ENCODE measurements around the gene TMEM143.

The TMEM143 gene

DNA sequence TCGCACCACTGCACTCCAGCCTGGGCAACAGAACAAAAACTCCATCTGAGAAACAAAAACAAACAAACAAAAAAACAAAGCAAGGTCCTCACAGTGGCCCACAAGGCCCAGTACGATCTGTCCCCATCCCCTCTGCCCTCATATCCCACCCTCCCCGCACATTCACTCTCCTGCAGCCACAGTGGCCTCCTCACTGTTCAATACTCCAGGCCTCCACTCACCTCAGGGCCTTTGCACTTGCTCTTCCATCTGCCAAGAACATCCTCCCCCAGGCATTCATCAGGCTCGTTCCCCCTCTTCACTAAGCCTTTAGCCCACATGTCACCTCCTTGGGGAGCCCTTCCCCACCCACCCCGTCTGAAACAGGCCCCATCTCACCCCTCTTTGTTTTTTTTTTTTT, 4.6 kb downstream of the TMEM143 start:
- no peak for DNase-seq (ENCODE audit: low read depth in 2 of 2)

DNA sequence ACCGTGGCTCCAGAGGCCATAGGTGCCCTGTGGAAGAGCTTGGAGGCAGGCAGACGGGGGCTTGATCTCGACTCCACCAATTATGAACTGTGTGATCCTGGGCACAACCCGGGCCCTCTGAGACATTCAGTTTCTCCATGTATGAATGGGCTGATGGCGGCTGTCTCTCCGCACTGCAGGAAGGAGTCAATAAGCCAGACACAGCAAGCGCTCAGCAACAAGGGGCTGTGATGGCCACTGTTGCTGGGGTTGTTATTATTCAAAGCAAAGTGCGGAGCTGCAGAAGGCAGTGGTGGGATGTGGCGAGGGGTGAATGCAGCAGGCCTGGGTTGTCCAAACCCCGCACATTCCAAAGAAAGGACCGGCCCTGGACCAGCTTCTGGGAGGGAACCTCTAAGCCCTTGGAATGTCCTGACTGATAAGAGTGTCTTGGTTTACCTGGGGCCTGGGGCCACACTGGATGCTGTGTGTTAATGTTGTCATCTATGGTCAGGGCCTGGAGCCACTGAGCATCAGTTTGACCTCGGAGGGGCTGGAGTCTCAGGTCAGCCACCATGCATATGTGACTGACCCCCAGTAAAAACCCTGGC, 8.3 kb downstream of the TMEM143 start:
- no peak for DNase-seq (ENCODE audit: low read depth in 2 of 2)

DNA sequence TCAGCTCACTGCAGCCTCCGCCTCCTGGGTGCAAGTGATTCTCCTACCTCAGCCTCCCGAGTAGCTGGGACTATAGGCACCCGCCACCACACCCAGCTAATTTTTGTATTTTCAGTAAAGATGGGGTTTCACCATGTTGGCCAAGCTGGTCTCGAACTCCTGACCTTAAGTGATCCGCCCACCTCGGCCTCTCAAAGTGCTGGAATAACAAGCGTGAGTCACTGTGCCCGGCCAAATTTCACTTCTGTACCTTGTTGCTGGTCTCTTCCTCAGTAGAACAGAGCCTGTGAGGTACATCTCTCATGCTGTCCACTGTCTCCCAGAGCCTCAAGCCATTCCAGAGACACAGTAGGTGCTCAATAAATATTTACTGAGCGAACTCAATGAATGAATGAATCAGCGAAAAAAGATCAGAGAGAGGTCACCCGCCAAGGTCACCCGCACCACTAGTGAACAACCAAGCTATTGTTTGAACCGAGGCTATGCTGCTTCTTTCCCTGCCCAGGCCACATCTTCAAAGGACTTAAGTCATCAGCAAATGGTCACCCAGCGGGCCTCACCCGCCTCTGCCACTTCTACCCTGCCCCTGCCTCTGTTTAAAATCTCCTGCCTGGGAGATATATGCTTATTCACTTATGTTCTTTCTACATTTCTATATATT, 9.3 kb downstream of the TMEM143 start:
- DNase-seq (ENCODE audit: low read depth in 2 of 2), result no peak

DNA sequence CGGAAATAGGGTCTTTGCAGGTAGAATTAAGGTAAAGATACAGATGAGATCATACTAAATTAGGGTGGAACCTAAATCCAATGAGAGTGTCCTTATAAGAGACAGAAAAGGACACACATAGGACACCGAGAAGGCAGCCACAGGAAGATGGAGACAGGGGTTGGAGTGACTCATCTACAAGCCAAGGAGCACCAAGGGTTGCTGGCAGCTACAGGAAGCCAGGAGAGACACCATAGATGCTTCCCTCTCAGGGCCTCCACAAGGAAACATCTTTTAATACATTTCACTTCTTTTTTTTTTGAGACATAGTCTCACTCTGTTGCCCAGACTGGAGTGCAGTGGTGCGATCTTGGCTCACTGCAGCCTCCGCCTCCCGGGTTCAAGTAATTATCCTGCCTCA, 10.1 kb downstream of the TMEM143 start:
- DNase-seq (ENCODE audit: low read depth in 2 of 2), result no peak

DNA sequence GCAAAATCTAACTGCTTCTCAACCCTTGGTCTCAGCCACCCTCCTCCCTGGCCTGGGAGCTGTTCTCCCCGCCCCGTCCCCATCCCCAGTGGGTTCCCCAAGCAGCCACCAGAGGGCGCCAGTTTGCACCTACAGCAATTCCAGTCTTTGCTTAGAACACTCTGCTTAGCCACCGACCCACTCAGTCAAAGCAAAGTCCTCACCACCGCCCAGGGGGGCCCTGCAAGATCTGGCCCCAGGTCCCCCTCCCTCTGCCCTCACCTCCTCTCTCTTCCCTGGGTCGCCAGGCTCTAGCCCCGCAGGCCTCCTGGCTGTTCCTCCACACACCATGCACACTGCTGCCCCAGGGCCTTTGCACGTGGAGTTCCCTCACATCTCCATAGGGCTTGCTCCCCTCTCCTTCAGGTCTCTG, 12.4 kb downstream of the TMEM143 start:
- DNase-seq (ENCODE audit: low read depth in 2 of 2), result peak; percentile 66 to 82

DNA sequence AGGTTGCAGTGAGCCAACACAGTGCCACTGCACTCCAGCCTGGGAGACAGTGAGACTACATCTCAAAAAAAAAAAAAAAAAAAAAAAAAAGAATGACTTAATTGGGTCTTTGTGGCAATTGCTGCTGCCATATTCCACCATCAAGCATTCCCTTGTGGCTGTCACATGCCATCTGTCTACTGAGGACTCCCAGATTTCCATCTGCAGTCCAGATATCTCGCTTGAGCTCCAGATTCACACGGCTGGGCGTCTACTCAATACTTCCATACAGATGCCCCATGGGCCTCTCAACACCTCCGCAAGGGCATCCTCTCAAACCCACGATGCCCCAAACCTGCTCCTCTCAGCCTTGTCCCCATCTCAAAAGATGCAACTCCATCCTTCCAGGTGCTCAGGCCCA, 12.9 kb downstream of the TMEM143 start:
- DNase-seq (ENCODE audit: low read depth in 2 of 2), result no peak

DNA sequence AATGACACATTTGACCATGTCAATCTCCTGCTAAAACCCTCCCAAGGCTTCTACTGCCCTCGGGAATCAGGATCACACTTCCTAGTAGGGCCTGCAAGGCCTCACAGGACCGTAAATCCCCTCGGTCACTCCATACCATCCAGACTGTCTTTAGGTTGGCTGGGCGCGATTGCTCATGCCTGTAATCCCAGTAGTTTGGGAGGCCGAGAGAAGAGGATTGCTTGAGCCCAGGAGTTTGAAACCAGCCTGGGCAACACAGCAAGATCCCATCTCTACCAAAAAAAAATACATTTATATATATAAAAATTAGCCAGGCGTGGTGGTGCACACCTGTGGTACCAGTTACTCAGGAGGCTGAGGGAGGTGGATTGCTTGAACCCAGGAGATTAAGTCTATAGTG, 15.0 kb downstream of the TMEM143 start:
- no peak for DNase-seq (ENCODE audit: low read depth in 2 of 2)

DNA sequence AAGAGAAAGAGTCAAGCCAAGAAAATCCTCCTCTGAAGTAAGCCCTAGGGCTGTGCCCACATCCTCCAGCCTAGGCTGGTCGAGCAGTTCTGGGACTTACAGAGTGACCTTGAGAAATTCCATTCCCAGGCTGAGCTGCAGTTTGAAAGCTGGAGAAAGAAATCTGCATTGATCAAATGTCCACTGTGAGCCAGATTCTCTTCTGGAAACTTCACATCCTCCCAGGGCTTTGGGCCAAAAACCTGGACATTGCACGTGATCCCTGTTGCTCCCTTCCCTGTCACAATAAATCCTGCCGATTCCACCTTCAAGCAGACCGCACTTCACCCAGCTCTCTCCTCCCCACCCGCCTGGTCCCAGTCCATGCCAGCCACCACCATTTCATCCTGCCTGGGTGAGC, 15.7 kb downstream of the TMEM143 start:
- DNase-seq (ENCODE audit: low read depth in 2 of 2), result no peak

DNA sequence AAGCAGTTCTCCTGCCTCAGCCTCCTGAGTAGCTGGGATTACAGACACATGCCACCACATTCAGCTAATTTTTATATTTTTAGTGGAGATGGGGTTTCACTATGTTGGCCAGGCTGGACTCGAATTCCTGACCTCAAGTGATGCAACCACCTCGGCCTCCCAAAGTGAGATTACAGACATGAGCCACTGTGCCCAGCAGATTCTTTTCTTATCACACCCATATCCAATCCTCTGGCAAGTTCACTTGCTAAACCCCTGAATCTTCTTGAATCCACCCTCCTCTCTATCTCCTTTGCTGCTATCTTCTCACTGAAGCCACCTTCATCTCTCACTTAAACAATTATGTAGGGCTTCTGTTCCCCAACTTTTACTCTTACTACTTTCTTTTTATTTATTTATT, 17.5 kb downstream of the TMEM143 start:
- DNase-seq (ENCODE audit: low read depth in 2 of 2), result no peak

DNA sequence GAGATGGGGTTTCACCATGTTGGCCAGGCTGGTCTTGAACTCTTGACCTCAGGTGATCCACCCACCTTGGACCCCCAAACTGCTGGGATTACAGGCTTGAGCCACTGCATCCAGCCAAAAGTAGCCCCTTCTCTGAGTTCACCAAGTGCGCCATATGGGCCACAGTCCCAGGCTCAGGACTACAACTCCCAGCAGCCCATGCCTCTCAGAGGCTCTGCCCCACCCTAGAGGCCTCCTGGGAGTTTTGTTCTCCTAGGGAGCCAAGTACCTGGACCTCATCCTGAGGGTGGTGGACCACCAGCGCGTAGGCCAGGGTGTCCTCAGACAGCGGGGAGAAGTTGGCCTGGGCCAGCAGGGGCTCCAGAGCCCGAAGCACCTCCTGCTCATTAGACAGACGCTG, 18.8 kb downstream of the TMEM143 start:
- DNase-seq (ENCODE audit: low read depth in 2 of 2), result no peak

DNA sequence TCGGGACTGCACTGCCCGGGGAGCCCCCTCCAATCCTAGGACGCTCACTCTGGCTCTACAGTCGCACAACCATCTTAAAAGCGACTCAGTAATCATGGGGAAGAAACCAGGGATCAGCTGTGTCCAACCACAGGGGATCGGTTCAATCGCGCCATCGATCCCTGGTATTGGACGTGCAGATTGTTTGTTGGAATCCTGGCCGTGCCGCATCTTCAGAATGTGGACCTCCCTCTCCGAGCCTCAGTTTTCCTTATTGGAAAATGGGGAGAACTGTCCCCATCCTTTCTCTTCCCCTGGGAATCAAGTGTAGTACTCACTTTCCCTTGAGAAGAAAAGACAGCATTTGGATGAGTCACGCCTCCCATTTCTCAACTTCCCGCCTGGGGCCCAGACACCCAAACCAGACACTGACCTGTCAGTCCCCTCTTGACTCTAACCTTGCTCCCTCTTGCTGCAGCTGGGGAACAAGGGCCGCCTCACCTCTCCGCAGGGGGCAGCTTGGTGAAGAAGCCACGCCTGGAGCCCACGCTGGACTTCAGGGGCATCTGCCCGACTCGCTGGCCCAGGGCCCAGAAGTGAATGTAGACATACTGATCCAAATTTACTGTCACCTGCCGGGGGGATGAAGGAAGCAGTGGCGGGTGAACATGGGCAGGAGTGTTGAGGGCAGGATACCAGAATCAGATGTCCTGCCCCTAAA, 20.7 kb downstream of the TMEM143 start:
- DNase-seq (ENCODE audit: low read depth in 2 of 2), result no peak

DNA sequence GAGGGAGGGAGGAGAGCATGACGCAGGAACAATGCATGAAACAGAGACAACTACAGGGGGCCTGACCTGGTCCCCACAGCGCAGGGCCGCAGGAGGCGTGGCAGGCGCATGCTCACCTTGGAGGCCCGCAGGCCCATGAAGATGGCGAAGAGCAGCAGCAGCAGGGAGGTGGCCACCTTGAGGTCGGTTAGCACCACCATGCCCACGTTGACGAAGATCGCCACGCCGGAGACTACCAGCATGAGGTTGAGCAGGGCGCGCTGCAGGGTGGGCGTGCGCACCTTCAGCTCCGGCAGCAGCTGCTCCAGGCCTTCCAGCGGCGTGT, 21.4 kb downstream of the TMEM143 start:
- DNase-seq (ENCODE audit: low read depth in 2 of 2), result no peak

DNA sequence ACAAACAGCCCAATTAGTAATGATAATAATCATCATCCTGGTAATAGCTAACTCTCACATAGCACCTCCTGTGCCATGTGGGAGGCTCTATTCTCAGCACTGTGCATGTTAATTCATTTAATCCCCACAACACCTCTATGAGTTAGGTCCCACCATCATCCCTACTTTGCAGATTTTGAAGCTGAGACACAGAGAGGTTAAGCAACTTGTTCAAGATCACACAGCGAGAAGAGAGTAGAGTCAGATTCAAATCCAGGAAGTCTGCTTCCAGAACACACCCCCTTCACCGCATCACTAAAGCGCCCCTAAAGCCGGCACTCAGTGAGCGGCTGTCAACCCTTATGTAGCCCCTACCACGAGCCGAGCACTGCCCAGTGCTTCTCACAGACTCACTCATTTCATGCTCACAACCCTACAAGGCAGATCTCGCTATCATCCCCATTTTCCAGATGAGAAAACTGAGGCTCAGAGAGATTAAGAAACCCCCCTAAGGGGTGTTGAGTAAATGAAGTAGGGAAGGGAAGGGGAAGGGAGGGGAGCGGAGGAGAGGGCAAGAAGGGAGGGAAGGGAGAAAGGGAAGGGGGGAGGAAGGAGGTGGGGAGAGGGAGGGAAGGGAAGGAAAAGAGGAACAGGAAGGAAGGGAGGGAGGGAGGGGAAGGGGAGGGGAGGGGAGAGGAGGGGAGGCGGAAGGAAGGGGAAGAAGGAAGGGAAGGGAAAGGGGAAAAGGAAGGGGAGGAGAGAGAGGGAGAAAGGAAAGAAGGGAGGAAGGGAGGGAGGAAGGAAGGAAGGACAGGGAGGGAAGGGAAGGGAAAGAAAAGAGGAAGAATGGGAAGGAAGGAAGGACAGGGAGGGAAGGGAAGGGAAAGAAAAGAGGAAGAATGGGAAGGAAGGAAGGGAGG, 22.0 kb downstream of the TMEM143 start:
- DNase-seq (ENCODE audit: low read depth in 2 of 2), result no peak

DNA sequence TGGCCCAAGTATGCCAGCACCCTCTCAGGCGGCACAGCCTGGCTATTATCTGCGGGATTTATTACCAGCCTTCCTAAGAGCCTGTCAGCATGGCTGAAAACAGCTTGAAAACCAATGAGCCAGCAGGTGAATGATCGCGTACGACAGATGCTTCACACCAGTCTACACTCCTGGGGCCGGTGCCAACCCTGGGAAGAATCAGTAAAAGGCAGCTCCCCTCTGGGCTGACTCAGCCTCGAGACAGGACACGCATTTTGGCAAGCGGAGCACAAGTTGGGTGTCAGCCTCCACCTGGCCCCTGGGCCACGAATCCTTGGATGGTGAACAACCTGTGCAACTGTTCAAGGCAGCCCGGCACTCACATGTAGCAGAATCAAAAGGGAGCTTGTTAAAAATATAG, 22.7 kb downstream of the TMEM143 start:
- no peak for DNase-seq (ENCODE audit: low read depth in 2 of 2)

DNA sequence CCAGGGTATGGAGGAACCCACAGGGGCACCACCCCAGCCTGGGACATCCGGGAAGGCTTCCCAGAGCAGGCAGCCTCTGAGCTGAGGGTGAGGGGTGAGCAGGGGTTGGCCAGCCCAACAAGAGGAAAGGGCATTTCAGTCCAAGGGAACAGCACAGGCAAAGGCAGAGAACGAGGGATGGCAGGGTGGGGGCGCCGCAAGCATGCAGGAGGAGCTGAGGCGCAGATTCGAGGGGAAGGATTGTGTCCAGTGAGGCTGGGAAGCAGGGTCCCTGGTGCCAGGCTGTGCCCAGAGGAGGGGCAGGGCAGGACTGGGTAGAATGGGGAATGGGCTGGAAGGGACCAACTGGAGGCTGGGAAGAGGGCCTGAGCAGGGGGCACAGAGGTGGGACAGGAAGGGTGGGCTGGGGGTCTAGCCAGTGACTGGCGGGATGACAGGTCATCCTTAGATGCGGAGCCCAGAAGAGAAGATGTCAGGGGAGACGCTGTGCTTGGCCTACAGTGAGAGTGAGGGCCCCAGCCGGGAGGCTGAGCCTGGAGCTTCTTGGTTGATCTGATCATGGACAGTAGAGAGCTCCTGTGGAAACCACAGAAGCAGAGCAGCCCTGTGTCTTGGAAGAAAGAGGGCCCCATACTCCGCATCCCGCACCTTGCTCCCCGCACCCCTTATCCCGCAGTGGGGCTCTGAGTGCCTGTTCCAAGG, 24.8 kb downstream of the TMEM143 start:
- no peak for DNase-seq (ENCODE audit: low read depth in 2 of 2)

DNA sequence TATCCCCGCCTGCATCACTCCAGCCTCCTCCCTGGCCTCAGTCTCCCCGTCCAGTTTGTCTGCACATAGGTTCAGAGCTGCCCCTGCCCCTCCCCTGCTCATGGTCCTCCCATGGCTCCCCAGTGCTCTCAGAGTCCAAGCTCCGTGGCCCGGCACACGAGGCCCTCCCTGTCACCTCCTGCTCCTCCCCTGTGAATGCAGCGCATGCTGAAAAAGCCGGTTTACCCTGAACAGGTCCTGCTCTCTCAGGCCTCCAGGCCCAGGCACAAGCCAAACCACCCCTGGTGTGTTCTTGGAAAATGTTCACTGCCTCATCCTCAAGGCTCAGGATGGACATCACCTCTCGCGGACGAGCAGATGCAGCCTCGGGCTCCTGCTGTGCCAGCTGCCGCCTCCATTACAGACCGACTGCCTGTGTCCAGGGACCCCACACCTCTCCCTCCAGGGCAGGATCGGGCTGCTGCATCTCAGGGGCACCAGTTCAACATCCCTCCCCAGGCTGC, 25.4 kb downstream of the TMEM143 start:
- DNase-seq (ENCODE audit: low read depth in 2 of 2), result no peak

DNA sequence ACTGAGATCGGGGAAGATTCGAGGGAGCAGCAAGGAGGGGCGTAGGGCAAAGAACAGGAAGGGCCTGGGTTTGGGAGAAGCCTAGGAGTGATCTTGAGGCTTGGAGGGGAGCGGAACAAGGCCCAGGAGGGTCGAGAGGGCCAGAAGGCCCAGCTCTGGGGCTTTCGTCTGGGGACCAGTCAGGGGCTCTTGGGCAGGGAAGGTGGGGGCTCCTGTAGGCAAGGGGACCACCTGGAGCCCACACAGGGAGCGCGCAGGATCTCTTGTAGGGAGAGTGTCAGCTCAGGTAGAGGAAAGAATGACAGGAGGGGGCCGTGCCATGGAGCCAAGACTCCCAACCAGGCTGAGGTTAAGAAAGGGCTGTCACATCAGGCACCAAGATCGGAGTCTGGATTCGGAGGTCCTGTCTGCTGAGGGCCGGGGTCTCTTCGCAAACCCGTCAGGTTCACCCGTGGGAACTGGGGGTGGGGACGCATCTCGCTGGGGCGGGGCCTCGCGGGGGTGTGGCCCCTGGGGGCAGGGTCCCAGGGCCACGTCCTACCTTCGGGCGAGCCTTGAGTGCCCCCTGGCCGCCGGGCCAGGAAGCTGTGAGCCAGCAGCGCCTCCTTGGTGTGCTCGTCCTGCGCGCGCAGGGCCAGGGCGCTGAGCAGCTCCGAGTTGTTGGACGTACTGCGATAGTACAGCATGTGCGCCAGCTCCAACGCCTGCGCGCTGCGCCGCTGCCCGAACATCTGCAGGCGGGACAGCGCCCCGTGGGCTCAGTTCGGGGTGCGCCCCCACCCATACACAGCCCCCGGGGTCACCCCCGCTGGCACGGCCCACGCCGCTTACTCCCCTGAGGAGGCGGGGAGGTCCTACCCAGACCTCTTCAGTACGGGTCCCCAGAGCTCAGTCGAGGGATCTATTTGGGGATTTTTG, 30.0 kb downstream of the TMEM143 start:
- peak; percentile 79 to 91 for DNase-seq (ENCODE audit: low read depth in 2 of 2)

DNA sequence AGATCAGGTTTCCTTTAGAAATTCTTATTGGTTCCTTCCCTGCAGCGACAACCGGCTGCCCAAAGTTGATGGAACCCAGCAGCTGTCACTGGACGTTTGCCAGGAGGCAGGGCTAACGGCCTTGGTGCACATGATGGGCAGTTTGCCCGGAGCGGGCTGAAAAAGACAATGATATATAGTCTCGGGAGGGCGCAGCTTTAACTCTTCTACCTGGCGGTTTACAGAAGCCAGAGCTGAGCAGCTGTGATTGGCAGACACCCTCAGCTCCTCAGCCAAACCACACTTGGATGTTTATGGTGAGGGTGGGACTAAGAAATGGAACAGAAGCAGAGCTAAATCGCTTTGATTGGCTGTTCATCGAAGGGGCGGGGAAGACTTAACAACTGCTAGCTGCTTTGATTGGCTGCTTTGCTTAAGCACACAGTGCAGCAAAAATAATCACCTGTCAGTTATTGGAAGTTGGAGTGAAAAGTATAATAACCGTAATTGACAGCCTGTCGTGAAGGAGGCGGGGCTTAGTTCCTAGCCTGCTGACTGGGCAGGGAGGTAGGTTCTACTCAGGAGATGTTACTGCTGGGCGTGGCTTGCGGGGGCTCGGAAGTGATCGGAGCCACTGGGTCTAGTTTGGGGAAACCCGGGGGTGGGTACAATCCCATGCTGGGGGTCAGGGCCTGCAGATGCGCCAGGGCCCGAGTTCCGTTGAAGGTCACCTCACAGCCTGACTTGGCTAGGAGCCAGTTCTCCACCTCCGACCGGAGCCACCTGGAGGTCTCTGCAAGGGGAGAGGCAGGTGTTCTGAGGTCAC, 30.9 kb downstream of the TMEM143 start:
- peak; percentile 74 to 86 for DNase-seq (ENCODE audit: low read depth in 2 of 2)

DNA sequence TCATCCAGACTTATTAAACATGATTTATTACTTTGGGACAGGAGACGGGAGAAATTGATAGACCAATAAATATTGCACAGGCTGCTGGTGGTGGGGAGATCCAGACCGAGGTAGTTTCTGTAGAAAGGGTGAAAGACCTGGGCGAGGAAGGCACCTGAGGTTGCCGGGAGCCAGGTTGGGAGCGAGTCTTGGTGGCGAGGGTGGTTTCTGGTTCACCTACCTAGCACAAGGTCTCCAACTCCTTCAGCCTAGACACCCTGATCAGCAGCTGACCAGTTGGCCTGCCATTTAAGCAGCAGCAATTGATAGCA, 31.4 kb downstream of the TMEM143 start:
- no peak for DNase-seq (ENCODE audit: low read depth in 2 of 2)

Measured in stimulated activated CD4-positive, alpha-beta T cell treated with anti-CD3 and anti-CD28 coated beads, Interleukin-12 subunit alpha, Interleukin-12 subunit beta, amount 100 ng/mL, for 24 hours (primary cell).